GM19240 (cell line): ENCODE measurements around the gene EGR4.

Source experiments
- DNase-seq: peaks from one replicate; pipeline ENCODE4 v3.0.0; 2011; ENCODE audit warnings: low spot score; ENCODE audit not compliant: insufficient read length

Gene EGR4

DNA sequence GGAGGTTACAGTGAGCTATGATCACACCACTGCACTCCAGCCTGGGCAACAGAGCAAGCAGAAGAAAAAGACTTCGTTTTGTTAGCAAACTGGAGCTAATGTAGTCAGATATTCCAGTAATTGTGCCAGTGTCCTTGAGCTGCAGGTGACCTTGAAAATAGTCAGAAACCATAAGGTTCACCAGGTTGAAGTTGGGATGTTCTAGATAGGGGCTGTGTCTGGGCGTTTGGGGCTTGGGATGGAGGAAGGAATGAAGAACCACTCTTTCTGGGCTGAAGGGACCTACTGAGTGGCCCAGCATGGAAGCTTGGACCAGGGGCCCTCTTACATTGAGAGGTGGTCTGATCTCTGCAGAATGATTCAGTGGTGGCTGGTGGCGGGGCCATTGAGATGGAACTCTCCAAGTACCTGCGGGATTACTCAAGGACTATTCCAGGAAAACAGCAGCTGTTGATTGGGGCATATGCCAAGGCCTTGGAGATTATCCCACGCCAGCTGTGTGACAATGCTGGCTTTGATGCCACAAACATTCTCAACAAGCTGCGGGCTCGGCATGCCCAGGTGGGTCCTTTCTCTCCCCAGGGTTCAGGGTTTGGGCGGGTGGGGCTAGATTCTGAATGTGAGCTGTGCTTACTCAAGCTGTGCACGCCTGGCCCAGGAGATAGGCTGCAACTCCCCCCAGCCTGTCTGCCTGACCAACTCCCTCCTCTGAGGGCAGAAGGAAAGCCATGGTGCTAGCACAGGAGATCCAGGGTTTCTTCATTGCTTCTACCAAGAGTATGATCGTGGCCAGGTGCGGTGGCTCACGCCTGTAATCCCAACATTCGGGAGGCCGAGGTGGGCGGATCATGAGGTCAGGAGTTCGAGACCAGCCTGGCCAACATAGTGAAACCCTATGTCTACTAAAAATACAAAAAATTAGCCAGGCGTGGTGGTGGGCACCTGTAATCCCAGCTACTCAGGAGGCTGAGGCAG is 42.2 kb downstream of the EGR4 start:
- no peak for DNase-seq

DNA sequence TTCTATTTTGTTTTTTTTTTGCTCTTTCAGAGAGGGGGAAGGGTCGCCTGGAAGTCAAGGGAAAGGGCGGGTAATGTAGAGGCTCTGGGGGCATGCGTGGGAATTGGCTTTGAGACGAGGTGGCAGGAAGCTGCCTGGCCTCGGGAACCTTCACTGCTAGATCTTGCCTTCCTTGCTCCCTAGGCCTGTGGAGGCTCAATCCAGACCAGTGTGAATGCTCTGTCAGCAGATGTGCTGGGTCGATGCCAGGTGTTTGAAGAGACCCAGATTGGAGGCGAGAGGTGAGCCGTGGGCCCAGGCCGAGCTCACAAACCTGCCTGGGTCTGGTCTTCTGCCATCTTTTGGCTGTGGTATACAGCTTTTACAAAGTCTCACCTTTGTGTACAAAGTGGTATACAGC is 43.7 kb downstream of the EGR4 start:
- no peak for DNase-seq

DNA sequence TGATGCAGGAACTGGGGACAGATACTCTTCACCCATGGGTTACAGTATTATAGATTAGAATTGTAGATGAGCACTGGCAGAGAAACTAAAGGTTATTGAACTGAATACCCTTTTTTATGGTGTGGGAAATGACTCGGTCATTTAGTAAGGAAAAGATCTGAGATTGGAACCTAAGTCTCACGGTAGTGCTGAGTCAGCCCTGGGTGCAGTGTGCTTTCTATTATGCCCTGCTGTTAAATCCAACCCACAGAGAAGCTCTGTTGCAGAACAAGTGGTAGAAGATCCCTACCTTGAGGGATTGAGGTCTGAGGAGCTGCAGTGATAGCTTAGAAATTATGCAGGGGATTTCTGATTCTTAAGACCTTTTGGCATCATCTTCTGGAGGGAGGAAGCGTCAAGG is 46.5 kb downstream of the EGR4 start:
- no peak for DNase-seq

DNA sequence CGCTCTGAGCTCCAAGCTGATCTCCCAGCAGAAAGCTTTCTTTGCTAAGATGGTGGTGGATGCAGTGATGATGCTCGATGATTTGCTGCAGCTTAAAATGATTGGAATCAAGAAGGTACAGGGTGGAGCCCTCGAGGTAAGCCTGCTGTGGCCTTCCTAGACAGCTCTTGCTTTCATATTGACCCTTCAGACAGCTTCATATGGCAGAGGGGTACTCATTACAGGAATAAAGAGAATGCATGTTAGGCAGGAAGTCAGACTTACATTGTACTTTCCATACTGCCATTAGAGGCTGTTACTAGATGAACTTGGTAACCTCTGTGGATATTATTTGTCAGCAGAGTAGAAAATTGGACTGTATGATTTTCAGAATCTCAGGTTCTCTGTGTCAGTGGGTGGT is 48.8 kb downstream of the EGR4 start:
- no peak for DNase-seq

- no peak for DNase-seq
These were observed 49.3 kb downstream of the EGR4 start for GRCh38 chr2:73243884-73244570.
